Measurements from ENCODE around the gene ST3GAL3.

Gene ST3GAL3

DNA sequence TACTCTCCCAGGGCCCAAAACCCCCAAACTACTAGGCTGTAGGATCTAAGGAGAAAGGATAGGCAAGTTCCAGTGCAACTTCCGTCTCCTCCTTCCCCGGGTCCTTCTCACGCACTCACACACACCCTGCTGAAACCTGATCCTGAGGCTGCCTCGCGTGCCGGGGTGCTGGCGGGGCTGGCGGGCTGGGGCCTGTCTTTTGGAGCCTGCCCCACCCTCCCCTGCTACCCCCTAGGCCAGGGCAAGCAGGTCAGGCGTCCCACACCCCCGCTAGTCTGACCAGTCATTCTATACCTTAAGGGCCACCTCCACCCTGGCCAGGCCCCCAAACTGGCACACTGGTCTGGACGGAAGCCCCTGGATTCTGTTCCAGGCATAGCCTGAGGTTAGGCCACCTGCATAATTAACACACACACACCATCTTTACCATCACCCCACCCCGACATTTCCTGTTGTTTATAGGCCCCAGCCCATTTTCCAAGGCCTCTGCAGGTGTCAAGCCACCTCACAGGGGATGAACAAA is 178.0 kb downstream of the ST3GAL3 start:
- no peak overlapping the region for H3K4me3 ChIP-seq (ENCODE audit: low read depth, low read length)
- DNase-seq (ENCODE audit: low read depth): no peak
- TF ChIP-seq, protein P1, sequence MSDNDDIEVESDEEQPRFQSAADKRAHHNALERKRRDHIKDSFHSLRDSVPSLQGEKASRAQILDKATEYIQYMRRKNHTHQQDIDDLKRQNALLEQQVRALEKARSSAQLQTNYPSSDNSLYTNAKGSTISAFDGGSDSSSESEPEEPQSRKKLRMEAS (IDR thresholded peaks at IDR 0.05; ENCODE audit: low read depth, low read length): no peak
- TF ChIP-seq, protein P2, sequence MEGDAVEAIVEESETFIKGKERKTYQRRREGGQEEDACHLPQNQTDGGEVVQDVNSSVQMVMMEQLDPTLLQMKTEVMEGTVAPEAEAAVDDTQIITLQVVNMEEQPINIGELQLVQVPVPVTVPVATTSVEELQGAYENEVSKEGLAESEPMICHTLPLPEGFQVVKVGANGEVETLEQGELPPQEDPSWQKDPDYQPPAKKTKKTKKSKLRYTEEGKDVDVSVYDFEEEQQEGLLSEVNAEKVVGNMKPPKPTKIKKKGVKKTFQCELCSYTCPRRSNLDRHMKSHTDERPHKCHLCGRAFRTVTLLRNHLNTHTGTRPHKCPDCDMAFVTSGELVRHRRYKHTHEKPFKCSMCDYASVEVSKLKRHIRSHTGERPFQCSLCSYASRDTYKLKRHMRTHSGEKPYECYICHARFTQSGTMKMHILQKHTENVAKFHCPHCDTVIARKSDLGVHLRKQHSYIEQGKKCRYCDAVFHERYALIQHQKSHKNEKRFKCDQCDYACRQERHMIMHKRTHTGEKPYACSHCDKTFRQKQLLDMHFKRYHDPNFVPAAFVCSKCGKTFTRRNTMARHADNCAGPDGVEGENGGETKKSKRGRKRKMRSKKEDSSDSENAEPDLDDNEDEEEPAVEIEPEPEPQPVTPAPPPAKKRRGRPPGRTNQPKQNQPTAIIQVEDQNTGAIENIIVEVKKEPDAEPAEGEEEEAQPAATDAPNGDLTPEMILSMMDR (IDR thresholded peaks at IDR 0.05; ENCODE audit: low read depth, low read length): no peak
- TF ChIP-seq POLR2A (IDR thresholded peaks at IDR 0.05; ENCODE audit: extremely low read depth, insufficient read length) (no peak), MYC (IDR thresholded peaks at IDR 0.05; ENCODE audit: low read depth, low read length) (no peak)

DNA sequence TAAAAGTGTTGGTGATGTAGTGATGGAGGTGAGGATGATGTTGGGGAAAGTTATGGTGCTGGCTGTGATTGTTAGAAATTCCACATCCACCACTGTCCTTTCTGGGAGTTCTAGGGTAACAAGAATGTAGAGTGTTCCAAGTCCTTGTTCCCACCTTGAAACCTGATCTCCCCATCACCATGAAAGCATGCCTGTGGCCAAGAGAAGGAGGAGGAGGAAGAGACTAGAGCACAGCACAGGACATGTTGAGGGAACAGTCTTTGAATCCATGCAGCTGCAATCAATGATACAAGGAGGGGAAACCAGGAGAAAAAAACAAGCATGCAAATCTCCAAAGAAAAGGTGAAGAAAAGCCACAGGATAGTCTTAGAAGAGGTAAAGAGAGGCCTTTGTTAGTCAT is 180.4 kb downstream of the ST3GAL3 start:
- no peak overlapping the region for H3K4me3 ChIP-seq (ENCODE audit: low read depth, low read length)
- TF ChIP-seq, protein P2 (IDR thresholded peaks at IDR 0.05; ENCODE audit: low read depth, low read length): no peak
- TF ChIP-seq, protein P1 (IDR thresholded peaks at IDR 0.05; ENCODE audit: low read depth, low read length): no peak
- no peak for TF ChIP-seq POLR2A (IDR thresholded peaks at IDR 0.05; ENCODE audit: extremely low read depth, insufficient read length)
- no peak for TF ChIP-seq MYC (IDR thresholded peaks at IDR 0.05; ENCODE audit: low read depth, low read length)
- DNase-seq (ENCODE audit: low read depth): no peak

DNA sequence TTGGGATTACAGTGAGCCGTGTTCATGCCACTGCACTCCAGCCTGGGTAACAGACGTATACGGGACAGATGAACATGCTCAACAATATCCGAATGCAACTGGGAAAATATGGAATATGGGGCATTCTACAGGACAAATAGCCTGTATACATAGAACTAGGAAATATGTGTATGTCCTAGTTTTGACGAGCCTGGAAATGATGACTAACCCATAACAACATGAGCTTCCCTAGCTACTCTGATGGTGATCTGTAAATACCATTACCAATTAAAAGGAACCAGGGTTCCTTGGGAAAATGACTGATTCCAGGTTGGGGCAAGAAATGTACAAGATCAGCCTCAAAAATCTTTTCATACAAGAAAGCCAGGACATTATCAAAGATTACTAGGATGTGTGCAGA is 183.5 kb downstream of the ST3GAL3 start:
- no peak overlapping the region for H3K4me3 ChIP-seq (ENCODE audit: low read depth, low read length)
- DNase-seq (ENCODE audit: low read depth): no peak
- TF ChIP-seq, protein P1 (IDR thresholded peaks at IDR 0.05; ENCODE audit: low read depth, low read length): no peak
- TF ChIP-seq POLR2A (IDR thresholded peaks at IDR 0.05; ENCODE audit: extremely low read depth, insufficient read length) (no peak), MYC (IDR thresholded peaks at IDR 0.05; ENCODE audit: low read depth, low read length) (no peak)
- TF ChIP-seq, protein P2 (IDR thresholded peaks at IDR 0.05; ENCODE audit: low read depth, low read length): no peak

DNA sequence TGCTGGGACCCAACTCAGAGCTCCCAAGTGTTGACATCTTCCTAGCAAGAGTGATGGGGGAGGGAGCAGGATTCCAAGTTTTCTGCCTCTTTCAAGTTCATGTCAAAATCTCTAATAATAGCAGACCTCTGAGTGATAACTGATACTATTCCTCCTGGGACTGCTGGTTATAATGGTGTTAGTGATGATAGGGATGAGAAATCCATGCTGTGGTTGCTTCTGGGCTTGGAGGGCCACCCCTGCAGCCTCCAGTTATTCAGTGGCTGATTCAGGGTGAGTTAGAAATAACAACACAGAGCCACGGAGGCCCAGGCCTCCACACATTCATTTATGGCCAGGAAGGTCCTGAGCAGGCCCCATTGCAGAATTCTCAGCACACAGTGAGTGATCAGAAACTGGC is 185.7 kb downstream of the ST3GAL3 start:
- DNase-seq (ENCODE audit: low read depth): no peak
- TF ChIP-seq, protein P2 (IDR thresholded peaks at IDR 0.05; ENCODE audit: low read depth, low read length): no peak

DNA sequence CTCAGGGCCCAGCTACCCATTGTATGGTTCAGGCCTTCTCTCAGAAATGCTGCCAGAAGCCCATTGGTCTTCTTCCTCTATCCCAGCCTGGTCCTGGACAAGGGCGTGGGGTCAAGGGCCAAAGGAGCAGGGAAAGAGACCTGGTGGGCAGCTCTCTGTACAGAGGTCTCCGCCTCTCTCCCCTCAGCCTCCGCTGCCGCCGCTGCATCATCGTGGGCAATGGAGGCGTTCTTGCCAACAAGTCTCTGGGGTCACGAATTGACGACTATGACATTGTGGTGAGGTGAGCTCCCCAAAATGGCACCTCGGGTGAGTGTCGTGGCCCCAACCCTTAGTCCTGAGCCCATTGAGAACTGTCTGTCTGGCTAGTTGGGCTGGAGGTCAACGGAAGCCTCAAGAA is 191.6 kb downstream of the ST3GAL3 start:
- no peak for DNase-seq (ENCODE audit: low read depth)
- TF ChIP-seq, protein P1 (IDR thresholded peaks at IDR 0.05; ENCODE audit: low read depth, low read length): no peak
- no peak overlapping the region for H3K4me3 ChIP-seq (ENCODE audit: low read depth, low read length)

More for the DNA sequence above, 185.7 kb downstream of the ST3GAL3 start:
- H3K4me3 ChIP-seq (ENCODE audit: low read depth, low read length): no peak overlapping the region

DNA sequence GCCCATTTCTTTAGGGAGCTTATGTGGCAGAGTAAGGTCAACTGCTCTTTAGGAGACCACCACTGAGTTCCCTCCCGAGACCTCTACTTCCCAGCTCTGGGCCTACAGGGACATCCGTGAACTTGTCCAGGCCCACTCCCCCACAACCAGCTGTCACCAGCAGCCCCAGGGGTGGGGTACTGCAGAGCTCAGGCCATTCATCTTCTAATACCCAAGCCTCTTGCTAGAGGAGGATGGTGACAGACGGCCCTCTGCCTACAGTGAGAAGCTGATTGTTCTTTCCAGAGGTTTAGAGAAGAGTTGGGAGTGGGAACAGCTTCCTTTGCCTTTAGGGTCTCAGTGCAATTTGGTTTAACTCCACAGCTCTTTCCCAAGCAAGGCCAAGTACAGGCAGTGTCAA is 193.1 kb downstream of the ST3GAL3 start:
- no peak overlapping the region for H3K4me3 ChIP-seq (ENCODE audit: low read depth, low read length)
- DNase-seq (ENCODE audit: low read depth): no peak
- TF ChIP-seq, protein P2 (IDR thresholded peaks at IDR 0.05; ENCODE audit: low read depth, low read length): no peak
- no peak for TF ChIP-seq MYC (IDR thresholded peaks at IDR 0.05; ENCODE audit: low read depth, low read length)
- TF ChIP-seq, protein P1 (IDR thresholded peaks at IDR 0.05; ENCODE audit: low read depth, low read length): no peak
- no peak for TF ChIP-seq POLR2A (IDR thresholded peaks at IDR 0.05; ENCODE audit: extremely low read depth, insufficient read length)

Measured in NB4 (cell line).